ENCODE measurements around the gene OR14A2.
"Not testable (repeated sequence)": the region's sequence is repeated elsewhere in the genome, so short reads cannot be mapped to it uniquely, and the experiment has no call there.

The OR14A2 gene

DNA sequence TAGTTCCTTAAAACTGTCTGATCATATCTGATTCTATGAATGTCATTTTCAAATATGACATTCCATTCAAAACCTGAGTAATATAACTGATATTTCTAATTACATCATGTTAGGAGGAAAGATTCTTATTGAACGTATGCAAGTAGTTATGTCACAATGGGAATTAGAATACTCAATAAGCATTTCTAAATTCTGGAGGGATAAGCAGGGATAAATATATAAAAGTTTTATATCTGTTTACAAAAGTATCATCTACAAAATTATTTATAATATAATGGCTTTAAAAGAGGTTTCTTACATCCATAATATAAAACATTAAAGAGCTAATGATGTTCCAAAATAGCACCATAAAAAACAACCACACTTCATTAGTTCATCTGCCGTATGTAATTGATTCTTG lies at the start of gene OR14A2:
TSS of gene OR14A2 (minus strand) at position 101 of the 400 bp plus-strand sequence.
- no peak for DNase-seq (ENCODE audit: low read depth in 2 of 2)

GRCh38 chr1:247797518-247797917 lies 49.6 kb upstream of the OR14A2 start:
- no peak for DNase-seq (ENCODE audit: low read depth in 2 of 2)

DNA sequence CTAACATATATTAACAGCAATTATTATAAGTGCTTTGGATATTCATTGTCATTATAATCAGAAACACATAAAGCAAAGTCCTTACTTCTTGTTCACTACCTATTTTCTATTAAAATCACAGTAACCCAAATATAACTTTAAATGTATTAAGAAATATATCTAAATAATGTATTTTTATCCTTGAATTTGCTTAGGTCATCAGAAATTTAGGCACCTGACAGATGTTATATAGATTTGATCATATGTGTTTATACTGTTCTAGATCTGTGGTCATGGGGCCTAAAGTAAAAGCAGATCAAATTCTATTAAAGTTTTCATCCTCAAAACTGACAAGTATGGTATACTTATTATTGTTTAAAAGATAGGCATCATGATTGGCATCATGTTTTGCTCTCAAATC lies 21.7 kb upstream of the OR14A2 start:
- DNase-seq (ENCODE audit: low read depth in 2 of 2), result no peak

DNA sequence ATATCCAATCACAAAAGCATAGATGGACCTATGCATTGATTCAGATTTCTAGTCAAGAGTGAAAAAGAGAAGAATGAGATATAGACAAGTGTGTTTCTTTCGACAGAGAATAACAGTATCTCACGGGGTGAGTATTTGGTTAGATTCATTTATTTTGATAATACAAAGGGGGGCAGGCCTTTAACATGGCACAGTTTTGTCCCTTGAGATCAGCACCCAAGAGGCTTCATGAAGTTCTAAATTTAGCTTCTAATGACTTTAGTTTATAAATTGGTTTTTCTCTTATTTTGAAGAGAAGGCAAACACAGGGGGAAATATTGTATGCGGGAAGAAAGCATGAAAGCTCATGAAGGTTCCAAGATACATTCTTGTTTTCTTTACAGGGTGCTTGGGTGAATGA lies 12.5 kb upstream of the OR14A2 start, which contains the start of gene OR1C1:
TSS of gene OR1C1 (minus strand) at position 101 of the 400 bp plus-strand sequence. CDS start 2,150 bp downstream, outside the sequence.
- no peak for DNase-seq (ENCODE audit: low read depth in 2 of 2)

DNA sequence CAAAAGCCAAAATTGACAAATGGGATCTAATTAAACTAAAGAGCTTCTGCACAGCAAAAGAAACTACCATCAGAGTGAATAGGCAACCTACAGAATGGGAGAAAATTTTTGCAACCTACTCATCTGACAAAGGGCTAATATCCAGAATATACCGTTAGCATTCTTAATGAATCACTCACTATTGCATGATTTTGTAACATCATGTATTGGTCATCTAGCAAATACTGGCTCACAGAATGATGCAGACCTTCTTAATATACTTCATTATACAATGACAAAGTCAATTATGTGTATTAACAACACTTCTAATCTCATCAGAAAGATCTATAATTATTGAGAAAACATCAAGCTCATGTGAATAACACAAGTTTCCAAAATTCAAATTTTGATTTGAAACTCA lies 6.4 kb upstream of the OR14A2 start:
- not testable (repeated sequence) for DNase-seq (ENCODE audit: low read depth in 2 of 2)

DNA sequence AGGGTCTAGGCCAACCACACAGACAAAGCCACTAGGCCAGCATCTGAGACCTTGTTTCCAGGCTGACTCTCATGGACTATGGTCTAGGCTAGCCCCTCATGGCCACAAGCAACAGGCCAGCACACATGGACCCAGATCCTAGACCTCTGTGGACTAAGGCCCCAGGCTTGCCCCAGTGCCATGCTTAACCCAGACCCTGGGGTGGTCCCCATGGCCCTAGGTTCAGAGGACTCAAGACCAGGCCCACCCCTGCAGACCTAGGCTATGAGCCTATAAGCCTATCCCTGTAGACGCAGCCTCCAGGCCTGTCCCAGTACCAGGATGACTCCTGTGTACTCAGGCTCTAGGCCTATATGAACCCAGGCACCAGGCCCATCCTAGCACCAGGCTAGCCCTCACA lies 1.9 kb upstream of the OR14A2 start:
- no peak for DNase-seq (ENCODE audit: low read depth in 2 of 2)

DNA sequence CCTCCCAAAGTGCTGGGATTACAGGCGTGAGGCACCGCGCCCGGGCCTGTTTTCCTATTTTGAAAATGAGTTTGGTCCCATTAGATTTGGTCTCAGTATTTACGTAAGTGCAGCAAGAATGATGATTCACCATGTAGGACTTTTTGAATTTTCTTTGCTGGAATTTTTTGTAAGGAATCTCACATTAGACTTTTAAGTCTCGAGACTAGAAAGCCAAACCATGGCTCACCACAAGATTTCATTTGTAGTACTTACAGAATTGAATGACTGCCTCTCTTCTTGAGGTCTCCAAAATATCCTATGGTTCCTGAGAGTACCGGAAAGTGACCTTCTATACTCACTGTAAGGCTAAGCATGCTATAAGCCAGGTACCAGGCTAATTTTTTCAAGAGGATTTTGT lies 325 bp downstream of the OR14A2 start:
- no peak for DNase-seq (ENCODE audit: low read depth in 2 of 2)

GRCh38 chr1:247746391-247746935 lies 1.5 kb downstream of the OR14A2 start:
- no peak for DNase-seq (ENCODE audit: low read depth in 2 of 2)

- DNase-seq (ENCODE audit: low read depth in 2 of 2), result not testable (repeated sequence)
These were observed 5.7 kb downstream of the OR14A2 start for GRCh38 chr1:247742215-247742760.

- DNase-seq (ENCODE audit: low read depth in 2 of 2), result no peak
These were observed 6.2 kb downstream of the OR14A2 start for GRCh38 chr1:247741756-247742155.

GRCh38 chr1:247740721-247741120 lies 7.2 kb downstream of the OR14A2 start:
- no peak for DNase-seq (ENCODE audit: low read depth in 2 of 2)

DNA sequence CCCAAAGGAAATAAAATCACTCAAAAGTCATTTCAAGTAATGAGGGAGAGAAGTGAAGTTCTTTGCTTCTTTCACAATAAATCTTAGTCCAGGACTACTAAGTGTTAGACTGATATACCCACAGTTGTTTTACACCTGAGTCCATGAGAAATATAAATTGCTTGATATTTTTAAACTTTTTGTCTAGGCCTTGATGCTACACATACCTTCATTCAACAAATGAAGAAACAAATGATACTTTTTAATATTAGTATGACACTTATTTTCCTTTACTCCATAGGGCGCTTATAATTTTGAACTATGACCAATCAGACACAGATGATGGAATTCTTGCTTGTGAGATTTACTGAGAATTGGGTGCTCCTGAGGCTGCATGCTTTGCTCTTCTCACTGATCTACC lies 9.6 kb downstream of the OR14A2 start, which contains the start of gene OR14K1:
TSS of gene OR14K1 (plus strand) at position 301 of the 400 bp plus-strand sequence. CDS start at position 301, 0 bp downstream.
- DNase-seq (ENCODE audit: low read depth in 2 of 2), result no peak

DNA sequence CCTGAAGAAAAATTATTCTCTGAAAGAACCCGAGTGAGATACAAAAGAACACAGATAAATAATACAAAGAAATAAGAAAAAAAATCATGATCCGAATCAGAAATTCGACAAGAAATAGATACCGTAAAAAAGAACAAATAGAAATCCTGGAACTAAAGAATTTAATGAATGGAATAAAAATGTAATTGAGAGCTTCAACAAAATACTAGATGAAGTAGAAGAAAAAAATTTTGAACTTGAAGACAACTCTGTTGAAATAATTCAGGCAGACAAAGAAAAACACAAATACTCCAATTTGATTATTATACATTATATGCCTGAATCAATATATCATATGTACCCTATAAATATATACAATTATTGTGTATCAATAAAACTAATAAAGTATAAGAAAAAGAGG lies 26.7 kb downstream of the OR14A2 start:
- DNase-seq (ENCODE audit: low read depth in 2 of 2), result no peak

GRCh38 chr1:247716546-247716945 lies 31.4 kb downstream of the OR14A2 start, which contains the start of gene OR6F1:
TSS of gene OR6F1 (minus strand) at chr1:247716646. CDS start at chr1:247712755, 3,891 bp downstream.
- no peak for DNase-seq (ENCODE audit: low read depth in 2 of 2)

DNA sequence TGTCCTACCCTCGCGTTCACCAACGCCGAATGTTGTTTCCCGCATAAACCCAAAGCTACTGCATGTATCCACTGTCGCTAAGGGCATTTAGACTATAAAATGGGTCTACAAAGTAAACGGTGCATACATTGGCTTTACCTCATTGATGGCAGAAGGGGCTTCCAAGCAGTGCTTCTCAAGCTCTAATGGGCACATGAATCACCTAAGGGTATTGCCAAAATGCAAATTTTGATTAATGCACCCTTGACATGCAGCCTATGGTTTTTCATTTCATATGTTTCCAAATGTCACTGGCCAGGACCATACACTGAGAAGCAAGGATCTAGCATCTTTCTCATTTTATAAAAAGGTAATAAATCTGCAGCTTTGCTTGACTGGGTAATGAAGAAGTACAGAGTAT lies 34.2 kb downstream of the OR14A2 start:
- DNase-seq (ENCODE audit: low read depth in 2 of 2), result no peak

DNA sequence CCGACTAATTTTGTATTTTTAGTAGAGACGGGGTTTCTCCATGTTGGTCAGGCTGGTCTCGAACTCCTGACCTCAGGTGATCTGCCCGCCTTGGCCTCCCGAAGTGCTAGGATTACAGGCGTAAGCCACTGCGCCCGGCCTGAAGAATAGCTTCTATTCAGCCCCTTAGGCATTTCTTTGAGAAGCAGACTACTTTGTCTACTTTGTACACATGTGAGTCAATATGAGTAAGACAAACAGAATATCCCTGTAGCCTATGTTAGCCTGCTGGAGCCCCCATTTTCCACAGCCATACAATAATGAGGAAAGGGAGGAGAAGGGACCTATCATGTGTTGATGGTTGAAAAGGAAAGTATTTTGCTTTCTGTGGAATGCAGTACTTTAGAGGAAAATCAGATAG lies 37.3 kb downstream of the OR14A2 start:
- DNase-seq (ENCODE audit: low read depth in 2 of 2), result not testable (repeated sequence)

- DNase-seq (ENCODE audit: low read depth in 2 of 2), result no peak
These were observed 46.6 kb downstream of the OR14A2 start for GRCh38 chr1:247701338-247701737.

DNA sequence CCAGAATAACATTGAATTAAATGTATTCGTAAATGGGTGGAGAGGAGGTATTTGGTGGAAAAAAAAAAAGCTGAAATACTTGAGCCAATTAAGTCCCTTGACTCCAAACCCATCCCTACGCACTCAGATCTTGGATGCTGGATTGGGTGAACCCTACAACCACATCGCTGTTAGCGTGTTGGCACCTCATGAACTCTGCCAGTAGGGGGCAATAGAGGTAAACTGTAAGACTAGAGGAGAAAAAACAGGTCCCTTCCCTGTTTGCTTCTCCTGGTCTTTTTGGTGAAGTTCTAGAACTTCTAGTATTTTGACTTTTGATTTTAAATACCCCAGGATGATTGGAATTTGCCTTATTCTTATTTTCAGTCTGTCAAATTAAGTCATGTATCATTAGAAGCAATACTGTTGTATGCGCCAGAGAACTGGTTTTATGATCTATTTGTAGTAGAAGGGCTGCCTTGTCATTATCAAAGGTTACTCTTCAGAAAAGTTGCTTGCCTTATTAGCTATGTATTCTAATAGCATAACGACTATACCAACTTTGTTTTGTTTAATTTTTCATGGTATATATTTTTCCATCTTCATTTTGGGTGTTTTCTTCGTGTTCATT lies 66.5 kb downstream of the OR14A2 start:
- DNase-seq (ENCODE audit: low read depth in 2 of 2), result no peak

- no peak for DNase-seq (ENCODE audit: low read depth in 2 of 2)
These were observed 67.8 kb downstream of the OR14A2 start for GRCh38 chr1:247680171-247680570.

DNA sequence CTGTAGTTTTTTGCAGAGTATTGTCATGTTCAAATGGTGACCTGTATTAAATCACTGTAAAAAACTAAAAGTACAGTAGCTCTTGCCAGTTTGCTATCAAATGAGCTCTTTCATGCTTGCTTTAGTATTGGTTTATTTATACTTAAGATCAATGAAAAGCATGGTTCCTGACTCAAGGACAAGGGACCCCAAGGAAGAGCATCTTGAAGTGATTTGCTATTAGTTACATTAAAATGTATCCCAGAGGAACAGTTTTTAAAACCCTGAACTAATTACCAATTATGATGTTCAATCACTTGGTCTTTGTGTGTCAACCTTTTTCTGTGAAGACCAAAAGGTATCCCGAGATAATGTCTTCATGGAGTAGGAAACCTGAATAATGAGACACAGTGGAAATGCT lies 68.3 kb downstream of the OR14A2 start, which contains the start of gene OR13G1:
TSS of gene OR13G1 (minus strand) at position 101 of the 400 bp plus-strand sequence. CDS start 6,698 bp downstream, outside the sequence.
- DNase-seq (ENCODE audit: low read depth in 2 of 2), result no peak
